GM21825 (cell line): ENCODE data around the gene CNFN.

Experiments
- ATAC-seq: cut with Tn5 transposase; IDR thresholded peaks from one replicate; pipeline ENCODE4 v1.9.1; 2021; ENCODE audit warnings: mild to moderate bottlenecking, moderate library complexity; ENCODE audit not compliant: unreplicated experiment

Gene CNFN

GRCh38 chr19:42389899-42390298, at the start of gene CNFN:
CNFN (minus strand) TSS chr19:42390297; CDS start chr19:42389037, 1,260 bp downstream.
- ATAC-seq: no peak

GRCh38 chr19:42436006-42436405, 45.9 kb upstream of the CNFN start:
- no peak for ATAC-seq

GRCh38 chr19:42435316-42435715, 45.2 kb upstream of the CNFN start:
- no peak for ATAC-seq

- no peak for ATAC-seq
Measured at GRCh38 chr19:42433503-42434260, 43.6 kb upstream of the CNFN start.

- ATAC-seq: no peak
Measured at GRCh38 chr19:42431486-42431885, 41.4 kb upstream of the CNFN start.

- no peak for ATAC-seq
Measured at GRCh38 chr19:42428676-42429075, 38.6 kb upstream of the CNFN start.

GRCh38 chr19:42427313-42427712, 37.2 kb upstream of the CNFN start, which contains the start of gene LIPE:
LIPE (minus strand) TSS chr19:42427388; CDS start chr19:42427149, 239 bp downstream.
- no peak for ATAC-seq

GRCh38 chr19:42426643-42427042, 36.5 kb upstream of the CNFN start:
- no peak for ATAC-seq

- no peak for ATAC-seq
Measured at GRCh38 chr19:42424712-42425131, 34.6 kb upstream of the CNFN start.

- ATAC-seq: no peak
Measured at GRCh38 chr19:42424345-42424707, 34.2 kb upstream of the CNFN start.

GRCh38 chr19:42423462-42424344, 33.6 kb upstream of the CNFN start:
- ATAC-seq: peak; percentile 78

- ATAC-seq: peak; percentile 36
Measured at GRCh38 chr19:42422901-42423461, 32.9 kb upstream of the CNFN start.

- no peak for ATAC-seq
Measured at GRCh38 chr19:42422092-42422900, 32.2 kb upstream of the CNFN start.

GRCh38 chr19:42421591-42422031, 31.5 kb upstream of the CNFN start:
- ATAC-seq: no peak

- ATAC-seq: no peak
Measured at GRCh38 chr19:42421101-42421500, 31.0 kb upstream of the CNFN start.

GRCh38 chr19:42420055-42420544, 30.0 kb upstream of the CNFN start:
- ATAC-seq: no peak

- no peak for ATAC-seq
Measured at GRCh38 chr19:42419309-42419708, 29.2 kb upstream of the CNFN start.

GRCh38 chr19:42412661-42413076, 22.6 kb upstream of the CNFN start:
- no peak for ATAC-seq

- no peak for ATAC-seq
Measured at GRCh38 chr19:42412227-42412626, 22.1 kb upstream of the CNFN start.

- no peak for ATAC-seq
Measured at GRCh38 chr19:42411581-42412178, 21.6 kb upstream of the CNFN start.
